Stimulated activated naive CD8-positive, alpha-beta T cell treated with anti-CD3 and anti-CD28 coated beads, Interleukin-15, amount 100 ng/mL, for 72 hours (primary cell): ENCODE results near the gene BCL2L12.
A peak's percentile ranks its signal among the peaks of the same experiment; 100 is the strongest.

Experiments
- ATAC-seq: fragments of 150-1000 bp; cut with Tn5 transposase; 2 replicates; pipeline ENCODE4 v1.10.0; 2021; ENCODE audit warnings: mild to moderate bottlenecking, moderate library complexity
- DNase-seq, 2 donors: peaks; one replicate each; pipeline ENCODE4 v3.0.0; 2021 to 2022
- H3K27ac Mint-ChIP-seq, 2 donors: one replicate each; pipeline ENCODE4 v1.8.0; 2022; ENCODE audit warnings: mild to moderate bottlenecking in 2 of 2, mixed read lengths in 2 of 2, moderate library complexity in 2 of 2
- H3K27me3 Mint-ChIP-seq: one replicate; pipeline ENCODE4 v1.8.0; 2022; ENCODE audit warnings: mixed read lengths
- H3K4me1 Mint-ChIP-seq: one replicate; pipeline ENCODE4 v1.8.0; 2022; ENCODE audit warnings: mild to moderate bottlenecking, mixed read lengths
- H3K4me3 Mint-ChIP-seq, 2 donors: one replicate each; pipeline ENCODE4 v1.8.0; 2022; ENCODE audit warnings: mild to moderate bottlenecking in 2 of 2, mixed read lengths in 2 of 2, moderate library complexity in 1 of 2
- H3K9me3 Mint-ChIP-seq, 2 donors: one replicate each; pipeline ENCODE4 v1.8.0; 2022; ENCODE audit warnings: mixed read lengths in 2 of 2

BCL2L12 gene

DNA sequence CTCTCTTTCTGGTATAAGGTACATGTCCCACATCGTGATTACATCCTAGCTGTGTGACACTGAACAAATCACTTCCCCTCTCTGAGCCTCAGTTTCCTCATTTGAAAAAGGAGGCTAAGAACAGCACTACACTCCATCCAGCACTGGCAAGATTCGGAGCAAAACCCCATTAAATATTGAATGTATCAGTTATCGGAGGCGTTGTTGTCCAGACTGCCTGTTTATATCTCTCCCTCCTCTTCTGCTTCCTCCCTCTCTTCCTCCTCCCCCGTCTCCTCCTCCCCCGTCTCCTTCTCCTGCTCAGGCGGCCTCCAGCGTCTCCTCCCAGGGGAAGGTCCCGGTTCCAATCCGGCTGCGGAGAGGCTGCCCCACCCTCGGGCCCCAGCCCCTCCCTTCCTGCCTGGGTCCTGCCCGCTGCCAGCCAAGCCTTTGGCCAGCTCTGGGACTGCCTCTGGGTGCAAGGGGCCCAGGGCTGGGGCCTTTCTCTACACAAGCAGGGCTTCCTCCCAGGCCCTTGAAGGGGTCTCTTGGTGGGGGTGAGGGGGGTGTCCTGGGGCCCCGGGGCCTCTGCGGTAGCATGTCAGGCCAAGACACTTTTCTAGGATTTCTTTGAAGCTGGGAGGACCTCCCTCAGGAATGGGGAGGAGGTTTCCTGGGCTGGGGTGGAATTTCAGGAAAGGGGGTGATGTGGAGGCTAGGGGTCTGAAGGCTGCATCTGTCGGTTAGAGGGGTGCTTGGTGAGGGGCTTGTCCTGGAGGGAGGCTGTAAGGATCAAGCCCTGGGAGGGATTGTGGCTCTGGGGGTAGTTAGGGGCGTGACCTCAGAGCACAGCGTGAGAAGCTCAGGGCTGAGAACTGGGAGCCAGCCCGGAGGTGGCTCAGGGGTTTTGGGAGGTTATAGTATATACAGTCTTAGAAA is 27.7 kb upstream of the BCL2L12 start:
- H3K27ac Mint-ChIP-seq = peak overlapping the region in 1 of 2 donors; percentile 68
- DNase-seq (no peak), ATAC-seq (no peak)
- peak overlapping the region; percentile 58 to 85 for H3K4me3 Mint-ChIP-seq
- H3K27me3 Mint-ChIP-seq = peaks cover 12% of the 10 kb centered on the region
- H3K4me1 Mint-ChIP-seq = peaks cover 33% of the 10 kb centered on the region
- H3K9me3 Mint-ChIP-seq = no peaks in the 10 kb centered on the region

DNA sequence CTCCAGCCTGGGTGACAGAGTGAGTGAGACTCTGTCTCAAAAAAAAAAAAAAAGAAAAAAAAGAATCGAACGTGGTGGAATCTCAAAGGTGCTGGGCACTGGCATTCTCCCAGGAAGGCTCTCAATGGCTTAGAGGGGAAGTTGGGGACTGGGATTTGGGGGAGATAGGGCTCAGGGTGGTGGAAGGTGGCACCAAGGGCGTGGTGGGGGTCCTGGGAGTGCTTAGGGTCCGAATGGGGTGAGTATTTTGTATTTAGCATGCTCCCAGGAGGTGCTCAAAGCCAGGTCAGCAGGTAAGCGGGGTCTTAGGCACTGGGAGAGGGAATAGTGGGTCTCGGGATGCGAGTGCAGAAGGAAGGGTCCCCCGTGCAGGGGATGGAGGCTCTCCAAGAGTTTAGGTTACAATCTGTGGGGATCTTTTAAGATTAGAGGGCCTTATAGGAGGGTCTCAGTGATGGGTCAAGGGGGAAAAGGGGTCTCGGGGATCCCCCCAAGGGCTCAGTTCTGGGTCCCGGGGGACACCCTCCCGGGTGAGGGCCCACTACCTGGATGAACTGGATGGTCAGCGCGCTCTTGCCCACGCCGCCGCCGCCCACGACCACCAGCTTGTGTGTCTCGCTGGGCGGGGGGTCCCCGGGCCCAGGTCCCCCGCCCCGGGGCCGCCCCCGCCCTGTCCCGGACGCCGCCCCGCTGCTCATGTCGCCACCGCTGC is 26.2 kb upstream of the BCL2L12 start:
- ATAC-seq (no peak), DNase-seq (no peak)
- H3K4me1 Mint-ChIP-seq = peaks cover 47% of the 10 kb centered on the region
- H3K27me3 Mint-ChIP-seq = peaks cover 12% of the 10 kb centered on the region
- H3K4me3 Mint-ChIP-seq = peak overlapping the region; percentile 96 to 98
- no peaks in the 10 kb centered on the region for H3K9me3 Mint-ChIP-seq
- no peak overlapping the region for H3K27ac Mint-ChIP-seq

DNA sequence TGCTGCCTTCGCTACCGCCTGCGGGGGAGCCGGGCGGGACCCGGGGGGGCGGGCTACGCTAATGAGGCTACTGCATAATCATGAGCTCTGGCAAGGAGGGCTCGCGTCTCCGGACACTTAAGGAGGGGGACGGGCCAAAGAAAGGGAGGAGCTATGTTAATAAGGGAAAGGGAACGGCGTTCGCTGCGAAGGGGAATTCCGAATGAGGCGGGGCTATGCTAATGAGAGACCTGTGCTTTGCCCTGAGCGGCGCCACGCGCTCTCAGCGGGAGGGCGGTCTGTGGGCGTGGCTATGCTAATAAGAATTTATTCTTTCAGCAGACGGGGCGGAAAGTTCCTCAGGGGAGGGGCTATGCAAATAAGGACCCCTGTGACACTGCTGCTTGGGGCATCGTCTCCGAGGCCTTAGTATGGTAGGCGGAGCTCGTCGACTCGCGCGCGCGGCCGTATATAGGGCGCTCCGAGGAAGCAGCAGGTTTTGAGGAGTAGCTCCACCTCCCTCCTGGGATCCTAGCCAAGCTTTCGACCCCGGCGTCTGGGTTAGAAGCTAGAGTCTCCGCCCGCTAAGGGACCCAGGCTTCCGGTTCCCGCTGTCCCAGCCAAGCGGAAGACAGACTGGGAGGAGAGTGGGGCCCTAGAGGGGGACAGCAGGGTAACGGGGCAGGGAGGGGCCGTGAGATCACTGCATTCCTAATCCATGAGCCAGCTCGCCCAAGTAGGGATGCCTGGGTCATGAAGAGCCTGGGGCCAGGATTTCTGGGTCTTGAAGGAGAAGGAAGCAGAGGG is 25.4 kb upstream of the BCL2L12 start, which contains the start of gene RRAS:
TSS of gene RRAS (minus strand) at position 31 of the 786 bp plus-strand sequence. CDS start 45 bp downstream, outside the sequence.
- DNase-seq = peak; percentile 99 to 100
- Mint-ChIP-seq H3K27ac (peak within 1 kb of the TSS; percentile 97 to 98), H3K9me3 (no peaks in the 10 kb centered on the region), H3K27me3 (peaks cover 12% of the 10 kb centered on the region), H3K4me1 (peaks cover 54% of the 10 kb centered on the region), H3K4me3 (peak within 1 kb of the TSS; percentile 96 to 98)
- ATAC-seq = peak; percentile 82

DNA sequence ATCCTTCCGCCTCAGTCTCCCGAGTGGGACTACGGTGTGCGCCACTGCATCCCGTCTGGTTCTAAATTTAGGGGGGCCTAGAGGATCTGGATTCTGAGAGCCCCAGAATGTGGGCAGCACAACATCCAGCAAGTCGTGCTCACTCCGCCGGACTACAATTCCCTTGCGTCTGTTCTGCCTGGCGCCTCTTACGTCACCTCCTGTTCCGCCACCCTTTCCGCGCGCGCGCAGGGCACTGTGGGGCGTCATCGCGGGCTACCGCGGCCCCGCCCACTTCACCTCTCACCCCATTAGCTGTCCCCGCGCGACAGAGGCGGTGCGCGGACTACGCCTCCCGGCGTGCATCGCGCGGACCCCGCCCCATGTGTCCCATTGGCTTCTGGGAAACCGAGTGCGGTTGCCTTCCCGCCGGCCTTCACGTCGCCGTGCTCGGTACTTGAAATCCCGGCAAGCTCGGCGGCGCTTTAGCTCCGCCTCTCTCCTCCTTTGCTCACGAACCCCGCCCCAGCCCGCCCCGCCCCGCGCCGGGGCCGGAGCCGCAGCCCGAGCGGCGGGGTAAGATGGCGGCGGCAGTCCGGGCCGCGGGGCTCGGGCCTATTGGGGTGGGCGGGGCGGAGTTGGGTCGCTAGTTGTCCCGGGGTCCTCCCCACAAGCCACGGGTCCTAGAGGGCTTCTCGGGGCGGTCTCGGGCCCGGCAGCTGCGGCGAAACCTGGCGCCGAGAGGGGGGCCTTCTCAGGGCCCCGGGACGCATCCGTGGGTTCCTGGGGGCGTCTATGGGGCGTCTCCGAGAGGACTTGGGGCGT is 23.8 kb upstream of the BCL2L12 start, which contains the start of gene SCAF1:
TSS of gene SCAF1 (plus strand) at position 522 of the 804 bp plus-strand sequence. CDS start 2,818 bp downstream, outside the sequence.
- peak within 1 kb of the TSS; percentile 96 to 98 for H3K4me3 Mint-ChIP-seq
- peak within 1 kb of the TSS; percentile 98 for H3K27ac Mint-ChIP-seq
- H3K27me3 Mint-ChIP-seq = peaks cover 12% of the 10 kb centered on the region
- DNase-seq (peak; percentile 100), ATAC-seq (peak; percentile 74)
- H3K4me1 Mint-ChIP-seq = peaks cover 68% of the 10 kb centered on the region
- H3K9me3 Mint-ChIP-seq = no peaks in the 10 kb centered on the region

DNA sequence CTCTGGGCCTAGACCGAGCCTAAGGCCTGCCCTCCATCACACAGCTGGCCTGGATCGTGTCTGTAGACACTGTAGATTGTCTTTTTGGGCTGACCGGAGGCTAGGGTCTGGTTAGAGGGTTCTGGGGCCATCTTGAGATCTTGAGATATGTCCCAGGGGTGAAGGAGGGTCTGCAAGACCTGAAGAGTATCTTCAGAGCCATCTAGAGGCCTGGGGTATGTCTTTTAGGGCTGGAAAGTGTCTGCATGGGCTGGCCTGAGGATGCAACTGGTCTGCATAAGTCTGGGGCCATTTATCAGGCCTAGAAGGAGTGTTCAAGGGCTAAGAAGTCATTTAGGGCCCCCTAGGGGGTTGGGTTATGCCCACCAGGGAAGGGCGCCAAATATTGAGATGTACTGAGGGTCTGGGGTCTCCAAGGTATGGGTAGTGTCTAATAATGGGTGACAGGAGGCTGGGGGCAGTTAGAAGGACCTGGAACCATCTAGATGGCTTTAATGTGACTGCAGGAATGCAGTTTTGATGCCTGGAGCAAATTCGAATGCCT is 23.2 kb upstream of the BCL2L12 start:
- DNase-seq (no peak), ATAC-seq (no peak)
- Mint-ChIP-seq H3K27me3 (peaks cover 12% of the 10 kb centered on the region), H3K27ac (peak overlapping the region; percentile 98), H3K4me3 (peak overlapping the region; percentile 96 to 98), H3K4me1 (peaks cover 69% of the 10 kb centered on the region), H3K9me3 (no peaks in the 10 kb centered on the region)

DNA sequence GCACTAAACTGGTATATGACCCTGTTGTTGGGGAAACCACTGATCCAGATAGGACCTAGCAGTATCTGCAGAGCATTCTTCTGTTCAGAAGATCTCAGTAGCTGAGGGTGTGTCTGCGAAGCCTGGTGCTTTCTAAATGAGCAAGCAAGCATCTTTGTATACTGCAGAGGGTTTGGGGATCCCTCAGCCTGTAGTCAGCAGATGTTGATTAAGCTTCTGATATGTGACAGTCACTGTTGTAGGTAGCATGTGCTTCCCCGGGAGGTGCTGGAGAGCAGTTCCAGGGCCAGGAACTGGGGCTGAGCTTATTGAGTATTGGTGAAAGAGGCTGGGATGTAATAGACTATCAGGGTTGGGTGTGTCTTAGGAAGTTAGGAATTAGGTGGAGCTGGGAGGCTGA is 22.3 kb upstream of the BCL2L12 start:
- no peaks in the 10 kb centered on the region for H3K9me3 Mint-ChIP-seq
- peaks cover 60% of the 10 kb centered on the region for H3K4me1 Mint-ChIP-seq
- peak overlapping the region in 1 of 2 donors; percentile 98 for H3K27ac Mint-ChIP-seq
- ATAC-seq = no peak
- peaks cover 8% of the 10 kb centered on the region for H3K27me3 Mint-ChIP-seq
- peak overlapping the region; percentile 96 to 98 for H3K4me3 Mint-ChIP-seq
- no peak for DNase-seq

DNA sequence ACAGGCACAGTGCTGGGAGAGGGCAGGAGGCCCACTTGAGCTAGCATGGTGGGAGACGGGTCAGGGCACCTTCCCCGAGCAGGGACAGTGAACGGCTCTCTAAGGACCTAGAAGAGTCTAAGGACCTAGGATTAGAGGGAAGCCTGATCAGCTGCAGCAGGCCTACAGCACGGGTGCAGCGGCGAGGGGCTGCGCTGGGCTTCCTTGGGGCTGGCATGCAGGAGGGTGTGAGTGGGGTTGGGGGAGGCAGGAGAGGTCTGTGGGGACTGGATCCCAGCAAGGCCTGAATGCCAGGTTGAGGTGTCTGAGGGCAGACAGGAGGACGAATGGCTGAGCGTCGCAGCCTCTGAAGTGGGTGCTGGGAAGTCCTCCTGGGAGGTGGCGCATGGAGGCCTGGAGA is 20.1 kb upstream of the BCL2L12 start:
- H3K27ac Mint-ChIP-seq = peak overlapping the region; percentile 9 to 90
- no peak for ATAC-seq

DNA sequence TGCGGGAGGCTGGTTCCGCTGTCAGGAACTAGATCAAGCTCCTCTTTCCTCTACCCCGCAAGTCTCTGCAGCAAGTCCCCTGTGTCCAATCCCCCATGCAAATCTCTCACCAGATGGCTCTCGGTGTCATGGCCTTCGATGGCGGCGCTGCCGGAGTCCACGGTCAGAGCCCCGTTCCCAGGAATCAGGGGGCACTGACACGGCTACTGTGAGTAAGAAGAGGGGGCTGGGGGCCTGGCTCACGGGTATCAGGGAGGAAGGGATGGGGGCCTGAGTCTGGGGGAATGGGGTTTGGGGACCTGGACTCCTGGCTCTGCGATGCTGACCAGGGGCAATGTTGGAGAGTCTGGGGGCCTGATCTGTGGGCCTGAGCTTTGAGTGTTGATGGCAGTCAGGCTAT is 19.7 kb upstream of the BCL2L12 start:
- peak overlapping the region in 1 of 2 donors; percentile 89 for H3K27ac Mint-ChIP-seq

More for the DNA sequence above, 20.1 kb upstream of the BCL2L12 start:
- DNase-seq = no peak
- Mint-ChIP-seq H3K4me1 (peaks cover 47% of the 10 kb centered on the region), H3K9me3 (no peaks in the 10 kb centered on the region), H3K4me3 (no peak overlapping the region), H3K27me3 (no peaks in the 10 kb centered on the region)

DNA sequence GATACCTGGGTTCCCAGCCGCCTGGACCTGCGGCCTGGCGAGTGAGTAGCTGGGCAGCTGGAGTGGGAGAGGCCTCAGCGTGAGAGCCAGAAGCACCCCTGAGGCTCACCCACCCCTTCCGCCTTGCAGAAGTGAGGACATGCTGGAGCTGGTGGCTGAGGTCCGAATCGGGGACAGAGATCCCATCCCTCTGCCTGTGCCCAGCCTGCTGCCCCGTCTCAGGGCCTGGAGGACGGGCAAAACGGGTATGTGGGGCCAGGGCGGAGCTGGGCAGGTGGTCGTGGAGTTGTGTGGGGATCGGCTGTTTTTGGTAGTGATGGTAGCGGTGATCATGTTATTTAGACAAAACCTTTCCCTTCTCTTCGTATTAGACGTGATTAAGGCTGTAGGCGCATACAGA is 19.1 kb upstream of the BCL2L12 start:
- DNase-seq (no peak), ATAC-seq (no peak)
- Mint-ChIP-seq H3K27ac (no peak overlapping the region), H3K4me1 (peaks cover 47% of the 10 kb centered on the region), H3K9me3 (no peaks in the 10 kb centered on the region), H3K27me3 (no peaks in the 10 kb centered on the region), H3K4me3 (no peak overlapping the region)

More for the DNA sequence above, 19.7 kb upstream of the BCL2L12 start:
- ATAC-seq = no peak
- Mint-ChIP-seq H3K27me3 (no peaks in the 10 kb centered on the region), H3K9me3 (no peaks in the 10 kb centered on the region), H3K4me1 (peaks cover 47% of the 10 kb centered on the region), H3K4me3 (no peak overlapping the region)
- no peak for DNase-seq

DNA sequence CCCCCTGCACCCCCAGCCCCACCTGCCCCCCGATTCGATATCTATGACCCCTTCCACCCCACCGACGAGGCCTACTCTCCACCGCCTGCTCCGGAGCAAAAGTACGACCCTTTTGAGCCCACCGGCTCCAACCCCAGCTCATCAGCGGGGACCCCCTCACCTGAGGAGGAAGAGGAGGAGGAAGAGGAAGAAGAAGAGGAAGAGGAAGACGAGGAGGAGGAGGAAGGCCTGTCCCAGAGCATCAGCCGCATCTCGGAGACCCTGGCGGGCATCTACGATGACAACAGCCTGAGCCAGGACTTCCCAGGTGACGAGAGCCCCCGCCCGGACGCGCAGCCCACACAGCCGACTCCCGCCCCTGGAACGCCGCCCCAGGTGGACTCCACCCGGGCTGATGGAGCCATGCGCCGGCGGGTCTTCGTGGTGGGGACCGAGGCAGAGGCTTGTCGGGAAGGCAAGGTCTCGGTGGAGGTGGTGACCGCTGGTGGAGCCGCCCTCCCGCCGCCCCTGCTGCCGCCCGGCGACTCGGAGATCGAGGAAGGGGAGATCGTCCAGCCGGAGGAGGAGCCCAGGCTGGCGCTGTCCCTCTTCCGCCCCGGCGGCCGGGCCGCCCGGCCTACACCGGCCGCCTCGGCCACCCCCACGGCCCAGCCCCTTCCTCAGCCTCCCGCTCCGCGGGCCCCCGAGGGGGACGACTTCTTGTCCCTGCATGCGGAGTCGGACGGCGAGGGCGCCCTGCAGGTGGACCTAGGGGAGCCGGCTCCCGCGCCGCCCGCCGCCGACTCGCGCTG is 14.5 kb upstream of the BCL2L12 start:
- no peak overlapping the region for H3K27ac Mint-ChIP-seq
- DNase-seq (no peak), ATAC-seq (peak; percentile 38)
- H3K9me3 Mint-ChIP-seq = no peaks in the 10 kb centered on the region
- no peaks in the 10 kb centered on the region for H3K27me3 Mint-ChIP-seq
- no peak overlapping the region for H3K4me3 Mint-ChIP-seq
- H3K4me1 Mint-ChIP-seq = peaks cover 9% of the 10 kb centered on the region

DNA sequence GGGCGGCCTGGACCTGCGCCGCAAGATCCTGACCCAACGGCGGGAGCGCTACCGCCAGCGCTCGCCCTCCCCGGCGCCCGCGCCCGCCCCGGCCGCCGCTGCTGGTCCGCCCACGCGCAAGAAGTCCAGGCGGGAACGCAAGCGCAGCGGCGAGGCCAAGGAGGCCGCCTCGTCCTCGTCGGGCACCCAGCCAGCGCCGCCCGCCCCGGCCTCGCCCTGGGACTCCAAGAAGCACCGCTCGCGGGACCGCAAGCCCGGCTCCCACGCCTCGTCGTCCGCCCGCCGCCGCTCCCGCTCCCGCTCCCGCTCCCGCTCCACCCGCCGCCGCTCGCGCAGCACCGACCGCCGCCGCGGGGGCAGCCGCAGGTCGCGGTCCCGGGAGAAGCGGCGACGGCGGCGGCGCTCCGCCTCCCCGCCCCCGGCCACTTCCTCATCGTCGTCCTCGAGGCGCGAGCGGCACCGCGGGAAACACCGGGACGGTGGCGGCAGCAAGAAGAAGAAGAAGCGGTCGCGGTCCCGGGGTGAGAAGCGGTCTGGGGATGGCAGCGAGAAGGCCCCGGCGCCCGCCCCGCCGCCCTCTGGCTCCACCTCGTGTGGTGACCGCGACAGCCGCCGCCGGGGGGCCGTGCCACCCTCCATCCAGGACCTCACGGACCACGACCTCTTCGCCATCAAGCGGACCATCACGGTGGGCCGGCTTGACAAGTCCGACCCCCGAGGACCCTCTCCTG is 13.7 kb upstream of the BCL2L12 start:
- DNase-seq (no peak), ATAC-seq (peak; percentile 40)
- H3K27ac Mint-ChIP-seq = no peak overlapping the region
- peaks cover 2% of the 10 kb centered on the region for H3K4me1 Mint-ChIP-seq
- H3K4me3 Mint-ChIP-seq = no peak overlapping the region
- no peaks in the 10 kb centered on the region for H3K27me3 Mint-ChIP-seq
- H3K9me3 Mint-ChIP-seq = no peaks in the 10 kb centered on the region

DNA sequence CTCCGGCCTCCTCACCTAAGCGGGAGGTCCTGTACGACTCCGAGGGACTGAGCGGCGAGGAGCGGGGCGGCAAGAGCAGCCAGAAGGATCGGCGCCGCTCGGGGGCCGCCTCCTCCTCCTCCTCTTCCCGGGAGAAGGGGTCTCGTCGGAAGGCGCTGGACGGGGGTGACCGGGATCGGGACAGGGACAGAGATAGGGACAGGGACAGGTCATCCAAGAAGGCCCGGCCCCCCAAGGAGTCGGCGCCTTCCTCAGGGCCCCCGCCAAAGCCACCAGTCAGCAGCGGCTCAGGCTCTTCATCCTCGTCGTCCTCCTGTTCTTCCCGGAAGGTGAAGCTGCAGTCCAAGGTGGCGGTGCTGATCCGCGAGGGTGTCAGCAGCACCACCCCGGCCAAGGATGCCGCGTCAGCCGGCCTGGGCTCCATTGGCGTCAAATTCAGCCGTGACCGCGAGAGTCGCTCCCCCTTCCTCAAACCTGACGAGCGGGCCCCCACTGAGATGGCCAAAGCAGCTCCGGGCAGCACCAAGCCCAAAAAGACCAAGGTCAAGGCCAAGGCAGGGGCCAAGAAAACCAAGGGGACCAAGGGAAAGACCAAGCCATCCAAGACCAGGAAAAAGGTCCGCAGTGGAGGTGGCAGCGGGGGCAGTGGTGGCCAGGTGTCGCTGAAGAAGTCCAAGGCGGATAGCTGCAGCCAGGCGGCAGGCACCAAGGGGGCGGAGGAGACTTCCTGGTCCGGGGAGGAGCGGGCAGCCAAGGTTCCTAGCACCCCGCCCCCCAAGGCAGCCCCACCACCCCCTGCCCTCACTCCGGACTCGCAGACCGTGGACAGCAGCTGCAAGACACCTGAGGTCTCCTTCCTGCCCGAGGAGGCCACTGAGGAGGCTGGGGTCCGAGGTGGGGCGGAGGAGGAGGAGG is 12.9 kb upstream of the BCL2L12 start:
- H3K4me1 Mint-ChIP-seq = peaks cover 5% of the 10 kb centered on the region
- no peaks in the 10 kb centered on the region for H3K9me3 Mint-ChIP-seq
- no peak overlapping the region for H3K4me3 Mint-ChIP-seq
- peak overlapping the region in 1 of 2 donors; percentile 55 for H3K27ac Mint-ChIP-seq
- H3K27me3 Mint-ChIP-seq = no peaks in the 10 kb centered on the region
- ATAC-seq (no peak), DNase-seq (no peak)
